ENCODE results near the gene ETFBKMT. TPM values are rescaled to one million over a fixed set of nuclear protein-coding genes. Genes with fewer than 3 reads are reported as not detected.

The ETFBKMT gene
- total and polyA plus RNA-seq, 2 of the 13 experiments (the other 11 are each of a cell fraction or from before 2014, with no cell fraction given) = 0.62 to 0.93 TPM

DNA sequence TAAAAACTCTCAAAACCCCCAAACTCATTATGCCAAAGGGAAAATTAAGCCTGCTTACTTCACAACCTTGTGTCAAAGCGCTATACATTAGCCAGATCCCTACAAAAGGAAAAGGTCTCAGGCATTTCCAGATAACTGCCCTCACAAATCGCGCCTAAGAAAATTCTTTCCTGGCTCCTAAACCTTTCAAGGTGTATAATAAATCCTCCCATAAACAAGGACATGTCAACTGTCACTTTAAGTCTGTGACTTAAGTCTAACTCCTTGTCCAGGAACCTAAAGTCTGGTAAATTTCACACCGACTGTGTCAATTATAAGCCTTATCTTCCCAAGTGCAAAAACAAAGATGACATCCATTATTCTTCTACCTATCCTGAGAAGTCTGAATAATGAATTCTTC is 4.3 kb upstream of the ETFBKMT start:
- peaks cover 39% of the 10 kb centered on the region for H3K4me1 ChIP-seq (ENCODE audit: insufficient read depth, low read length)
- DNase-seq (ENCODE audit: low spot score) (no peak), ATAC-seq (no peak), FAIRE-seq (no peak)
- CTCF ChIA-PET (ENCODE audit: low intra/inter-chr PET ratio, low total read pairs) = no interaction called here
- no peaks in the 10 kb centered on the region for H4K20me1 ChIP-seq (ENCODE audit: insufficient read depth, low read length)
- no peak overlapping the region for H2AFZ ChIP-seq (ENCODE audit: low read length)
- H3K79me2 ChIP-seq (ENCODE audit: insufficient read depth, low read length) = no peaks in the 10 kb centered on the region
- no peak overlapping the region for H3K9ac ChIP-seq (ENCODE audit: insufficient read depth, low read depth, low read length)
- in situ Hi-C loops (cut with HindIII; ENCODE audit: extremely low pct_ligation_motif_present, low pct_unique_long_range_greater_than_20kb) (loop anchor here (10.0 to 25.0 kb wide), 2 partner anchors 650 to 1007 kb away; no protein-coding TSS in a partner anchor), intact Hi-C loops (cut with micrococcal nuclease; ENCODE audit: unreplicated experiment) (loop anchor here (5.0 kb wide), 1 partner anchor 307 kb away; no protein-coding TSS in a partner anchor)
- BruUV-seq (replicated peaks) = no TSS peak
- H3K27ac ChIP-seq (ENCODE audit: extremely low read length, insufficient read depth, low read length) = no peak overlapping the region
- POLR2A ChIA-PET = no interaction called here
- H3K27me3 ChIP-seq (ENCODE audit: control insufficient read depth in 1 of 2, insufficient read depth in 2 of 2, low read length in 2 of 2) = peaks cover 0 to 8% of the 10 kb centered on the region in 2 experiments; a peak in 3 of 5 replicates
- no peaks in the 10 kb centered on the region for H3K9me3 ChIP-seq (ENCODE audit: low read length)
- no peak overlapping the region for H3K4me3 ChIP-seq (replicated peaks in 1 of 3; ENCODE audit: insufficient read depth in 1 of 3, low read depth in 2 of 3, low read length in 3 of 3)
- no peak overlapping the region for H3K4me2 ChIP-seq (ENCODE audit: low read depth, low read length)
- WGBS (ENCODE audit: low lambda C conversion rate) = 69% methylated on average over 4 of the region's 4 CpGs
- TF ChIP-seq, protein P1, sequence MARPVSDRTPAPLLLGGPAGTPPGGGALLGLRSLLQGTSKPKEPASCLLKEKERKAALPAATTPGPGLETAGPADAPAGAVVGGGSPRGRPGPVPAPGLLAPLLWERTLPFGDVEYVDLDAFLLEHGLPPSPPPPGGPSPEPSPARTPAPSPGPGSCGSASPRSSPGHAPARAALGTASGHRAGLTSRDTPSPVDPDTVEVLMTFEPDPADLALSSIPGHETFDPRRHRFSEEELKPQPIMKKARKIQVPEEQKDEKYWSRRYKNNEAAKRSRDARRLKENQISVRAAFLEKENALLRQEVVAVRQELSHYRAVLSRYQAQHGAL (CRISPR knock-in tag; IDR thresholded peaks at IDR 0.05; ENCODE audit: not compliant biosample characterization) = no peak
- no peak for TF ChIP-seq ZFP36 (IDR thresholded peaks at IDR 0.05; ENCODE audit: borderline replicate concordance, low read depth, low read length, partially characterized antibody)
- no peaks in the 10 kb centered on the region for H3K36me3 ChIP-seq (replicated peaks in 1 of 2; ENCODE audit: control insufficient read depth in 1 of 2, insufficient read depth in 2 of 2, low read length in 2 of 2)

DNA sequence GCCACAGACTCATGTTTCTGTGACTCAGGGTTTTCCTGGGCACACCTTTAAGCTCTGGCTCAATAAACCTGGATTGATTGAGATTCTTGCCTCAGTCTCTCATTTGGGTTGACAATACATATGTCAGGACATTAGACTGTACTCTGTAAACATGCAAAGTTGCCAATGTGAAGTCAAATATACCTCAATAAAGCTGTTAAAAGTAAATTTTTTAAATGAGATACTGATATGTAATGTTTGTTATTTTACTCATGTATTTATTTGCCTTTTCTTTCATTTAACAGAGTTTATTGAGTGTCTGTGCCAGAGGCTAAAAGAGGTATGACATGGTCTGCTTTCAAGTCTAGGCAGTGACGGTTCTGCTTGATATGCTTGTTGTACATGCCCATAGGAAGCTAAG is 3.7 kb upstream of the ETFBKMT start:
- no peak for FAIRE-seq
- ATAC-seq = no peak
- no peak for DNase-seq (ENCODE audit: low spot score)
- Histone ChIP-seq H4K20me1 (ENCODE audit: insufficient read depth, low read length) (no peaks in the 10 kb centered on the region), H3K36me3 (replicated peaks in 1 of 2; ENCODE audit: control insufficient read depth in 1 of 2, insufficient read depth in 2 of 2, low read length in 2 of 2) (no peaks in the 10 kb centered on the region), H3K4me1 (ENCODE audit: insufficient read depth, low read length) (peaks cover 36% of the 10 kb centered on the region), H3K4me3 (replicated peaks in 1 of 3; ENCODE audit: insufficient read depth in 1 of 3, low read depth in 2 of 3, low read length in 3 of 3) (no peak overlapping the region), H3K79me2 (ENCODE audit: insufficient read depth, low read length) (no peaks in the 10 kb centered on the region), H2AFZ (ENCODE audit: low read length) (peak overlapping the region; percentile 49), H3K9ac (ENCODE audit: insufficient read depth, low read depth, low read length) (no peak overlapping the region), H3K4me2 (ENCODE audit: low read depth, low read length) (0 out of 2 replicates have a peak overlapping the region, but pooled peaks have one; percentile 30), H3K27me3 (ENCODE audit: control insufficient read depth in 1 of 2, insufficient read depth in 2 of 2, low read length in 2 of 2) (peaks cover 0 to 8% of the 10 kb centered on the region in 2 experiments; a peak in 3 of 5 replicates), H3K27ac (ENCODE audit: extremely low read length, insufficient read depth, low read length) (no peak overlapping the region), H3K9me3 (ENCODE audit: low read length) (no peaks in the 10 kb centered on the region)
- 0% methylated on average over 1 of the region's 1 CpG for WGBS (ENCODE audit: low lambda C conversion rate)
- POLR2A ChIA-PET = no interaction called here
- in situ Hi-C loops (cut with HindIII; ENCODE audit: extremely low pct_ligation_motif_present, low pct_unique_long_range_greater_than_20kb) = loop anchor here (10.0 to 25.0 kb wide), 2 partner anchors 649 to 1007 kb away; no protein-coding TSS in a partner anchor
- CTCF ChIA-PET (ENCODE audit: low intra/inter-chr PET ratio, low total read pairs) = no interaction called here
- no TSS peak for BruUV-seq (replicated peaks)
- intact Hi-C loops (cut with micrococcal nuclease; ENCODE audit: unreplicated experiment) = loop anchor here (5.0 kb wide), 1 partner anchor 307 kb away; no protein-coding TSS in a partner anchor
- TF ChIP-seq ZFYVE20 (CRISPR knock-in tag; IDR thresholded peaks at IDR 0.05; ENCODE audit: borderline replicate concordance, low read depth) = no peak
- TF ChIP-seq, protein P2, sequence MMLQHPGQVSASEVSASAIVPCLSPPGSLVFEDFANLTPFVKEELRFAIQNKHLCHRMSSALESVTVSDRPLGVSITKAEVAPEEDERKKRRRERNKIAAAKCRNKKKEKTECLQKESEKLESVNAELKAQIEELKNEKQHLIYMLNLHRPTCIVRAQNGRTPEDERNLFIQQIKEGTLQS (CRISPR knock-in tag; IDR thresholded peaks at IDR 0.05) = no peak
- no peak for TF ChIP-seq NFE2L1 (CRISPR knock-in tag; IDR thresholded peaks at IDR 0.05; ENCODE audit: borderline replicate concordance)
- TF ChIP-seq ZNF253 (CRISPR knock-in tag; IDR thresholded peaks at IDR 0.05; ENCODE audit: borderline replicate concordance) = no peak
- no peak for TF ChIP-seq NFE2 (CRISPR knock-in tag; IDR thresholded peaks at IDR 0.05)
- no peak for TF ChIP-seq SSRP1 (CRISPR knock-in tag; IDR thresholded peaks at IDR 0.05)
- TF ChIP-seq NR3C1 (CRISPR knock-in tag; IDR thresholded peaks at IDR 0.05) = no peak
- no peak for TF ChIP-seq SYNCRIP (IDR thresholded peaks at IDR 0.05; ENCODE audit: insufficient read depth, low read depth, low read length)
- TF ChIP-seq, protein P3, sequence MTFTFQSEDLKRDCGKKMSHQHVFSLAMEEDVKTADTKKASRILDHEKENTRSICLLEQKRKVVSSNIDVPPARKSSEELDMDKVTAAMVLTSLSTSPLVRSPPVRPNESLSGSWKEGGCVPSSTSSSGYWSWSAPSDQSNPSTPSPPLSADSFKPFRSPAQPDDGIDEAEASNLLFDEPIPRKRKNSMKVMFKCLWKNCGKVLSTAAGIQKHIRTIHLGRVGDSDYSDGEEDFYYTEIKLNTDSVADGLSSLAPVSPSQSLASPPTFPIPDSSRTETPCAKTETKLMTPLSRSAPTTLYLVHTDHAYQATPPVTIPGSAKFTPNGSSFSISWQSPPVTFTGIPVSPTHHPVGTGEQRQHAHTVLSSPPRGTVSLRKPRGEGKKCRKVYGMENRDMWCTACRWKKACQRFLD (CRISPR knock-in tag; IDR thresholded peaks at IDR 0.05; ENCODE audit: borderline replicate concordance) = no peak
- no peak for TF ChIP-seq TAF1 (CRISPR knock-in tag; IDR thresholded peaks at IDR 0.05)
- TF ChIP-seq, protein P4, sequence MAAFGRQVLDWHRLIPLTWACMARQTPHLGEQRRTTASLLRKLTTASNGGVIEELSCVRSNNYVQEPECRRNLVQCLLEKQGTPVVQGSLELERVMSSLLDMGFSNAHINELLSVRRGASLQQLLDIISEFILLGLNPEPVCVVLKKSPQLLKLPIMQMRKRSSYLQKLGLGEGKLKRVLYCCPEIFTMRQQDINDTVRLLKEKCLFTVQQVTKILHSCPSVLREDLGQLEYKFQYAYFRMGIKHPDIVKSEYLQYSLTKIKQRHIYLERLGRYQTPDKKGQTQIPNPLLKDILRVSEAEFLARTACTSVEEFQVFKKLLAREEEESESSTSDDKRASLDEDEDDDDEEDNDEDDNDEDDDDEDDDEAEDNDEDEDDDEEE (CRISPR knock-in tag; IDR thresholded peaks at IDR 0.05) = no peak
